ENCODE data around the gene SCUBE3.
A peak's percentile ranks its signal among the peaks of the same experiment; 100 is the strongest.

Gene SCUBE3

GRCh38 chr6:35236223-35236622, 22.5 kb downstream of the SCUBE3 start:
- H2BK5ac ChIP-seq (ENCODE audit: low read depth, low read length, poor library complexity): no peak overlapping the region
- no peak overlapping the region for H4K8ac ChIP-seq (ENCODE audit: low read depth, low read length)
- no peak for DNase-seq
- H3K4me1 ChIP-seq (ENCODE audit: control insufficient read depth in 1 of 2, insufficient read depth in 2 of 2, low read length in 2 of 2): peaks cover 13 to 26% of the 10 kb centered on the region in 2 experiments
- H4K12ac ChIP-seq (ENCODE audit: low read depth, low read length): no peak overlapping the region
- no peak overlapping the region for H3K9ac ChIP-seq (ENCODE audit: low read length)
- no peak overlapping the region for H2AK5ac ChIP-seq (ENCODE audit: low read length)
- no CpG with 5 or more reads among the region's 5 CpGs for WGBS (ENCODE audit: extremely low coverage, insufficient coverage, insufficient read length)
- H4K91ac ChIP-seq (ENCODE audit: low read depth, low read length): no peak overlapping the region
- no peak overlapping the region for H2BK120ac ChIP-seq (ENCODE audit: insufficient read depth, low read length, poor library complexity)
- H3K14ac ChIP-seq (ENCODE audit: low read length): no peak overlapping the region
- H3K9me3 ChIP-seq (ENCODE audit: insufficient read depth, low read depth, low read length): peaks cover 9% of the 10 kb centered on the region
- H3K27ac ChIP-seq (ENCODE audit: low read depth, low read length): no peak overlapping the region
- H3K4me2 ChIP-seq (ENCODE audit: low read length): no peak overlapping the region
- H3K4me3 ChIP-seq (ENCODE audit: low read depth, low read length): no peak overlapping the region
- no peak overlapping the region for H2BK12ac ChIP-seq (ENCODE audit: low read length)
- H3K79me1 ChIP-seq (ENCODE audit: low read length): no peaks in the 10 kb centered on the region
- no peak overlapping the region for H3K23ac ChIP-seq (ENCODE audit: low read length)
- no peak overlapping the region for H3K18ac ChIP-seq (ENCODE audit: low read length)
- peaks cover 9 to 11% of the 10 kb centered on the region in 2 experiments for H3K36me3 ChIP-seq (ENCODE audit: control insufficient read depth in 1 of 2, insufficient read depth in 2 of 2, low read length in 2 of 2)
- no peaks in the 10 kb centered on the region for H3K79me2 ChIP-seq (ENCODE audit: control insufficient read depth, insufficient read depth, low read length, poor library complexity)
- H3K4ac ChIP-seq (ENCODE audit: low read depth, low read length): no peak overlapping the region
- H2AFZ ChIP-seq (ENCODE audit: insufficient read depth, low read length, poor library complexity): no peak overlapping the region
- no peaks in the 10 kb centered on the region for H3K27me3 ChIP-seq (ENCODE audit: insufficient read depth, low read length)

GRCh38 chr6:35237476-35237875, 23.7 kb downstream of the SCUBE3 start:
- WGBS (ENCODE audit: extremely low coverage, insufficient coverage, insufficient read length): no CpG with 5 or more reads among the region's 3 CpGs

GRCh38 chr6:35238843-35239289, 25.1 kb downstream of the SCUBE3 start:
- peaks cover 3% of the 10 kb centered on the region for H3K79me1 ChIP-seq (ENCODE audit: low read length)
- no peak overlapping the region for H3K23ac ChIP-seq (ENCODE audit: low read length)
- H2BK12ac ChIP-seq (ENCODE audit: low read length): peak overlapping the region; percentile 50
- H3K27ac ChIP-seq (ENCODE audit: low read depth, low read length): no peak overlapping the region
- H2AK5ac ChIP-seq (ENCODE audit: low read length): no peak overlapping the region
- no peak overlapping the region for H2BK5ac ChIP-seq (ENCODE audit: low read depth, low read length, poor library complexity)
- H3K4me3 ChIP-seq (ENCODE audit: low read depth, low read length): no peak overlapping the region
- H4K12ac ChIP-seq (ENCODE audit: low read depth, low read length): no peak overlapping the region
- peaks cover 12% of the 10 kb centered on the region for H3K9me3 ChIP-seq (ENCODE audit: insufficient read depth, low read depth, low read length)
- no peak overlapping the region for H2AFZ ChIP-seq (ENCODE audit: insufficient read depth, low read length, poor library complexity)
- no peak overlapping the region for H4K8ac ChIP-seq (ENCODE audit: low read depth, low read length)
- H3K18ac ChIP-seq (ENCODE audit: low read length): no peak overlapping the region
- H3K4me2 ChIP-seq (ENCODE audit: low read length): peak overlapping the region; percentile 22
- H3K9ac ChIP-seq (ENCODE audit: low read length): no peak overlapping the region
- peaks cover 12 to 15% of the 10 kb centered on the region in 2 experiments for H3K36me3 ChIP-seq (ENCODE audit: control insufficient read depth in 1 of 2, insufficient read depth in 2 of 2, low read length in 2 of 2)
- no peak overlapping the region for H3K4ac ChIP-seq (ENCODE audit: low read depth, low read length)
- no CpG with 5 or more reads among the region's 3 CpGs for WGBS (ENCODE audit: extremely low coverage, insufficient coverage, insufficient read length)
- DNase-seq: no peak
- H3K14ac ChIP-seq (ENCODE audit: low read length): no peak overlapping the region
- H3K27me3 ChIP-seq (ENCODE audit: insufficient read depth, low read length): no peaks in the 10 kb centered on the region
- H3K79me2 ChIP-seq (ENCODE audit: control insufficient read depth, insufficient read depth, low read length, poor library complexity): no peaks in the 10 kb centered on the region
- peaks cover 24 to 39% of the 10 kb centered on the region in 2 experiments for H3K4me1 ChIP-seq (ENCODE audit: control insufficient read depth in 1 of 2, insufficient read depth in 2 of 2, low read length in 2 of 2)
- no peak overlapping the region for H4K91ac ChIP-seq (ENCODE audit: low read depth, low read length)
- H2BK120ac ChIP-seq (ENCODE audit: insufficient read depth, low read length, poor library complexity): no peak overlapping the region

More at GRCh38 chr6:35237476-35237875, 23.7 kb downstream of the SCUBE3 start:
- Histone ChIP-seq H3K4ac (ENCODE audit: low read depth, low read length) (no peak overlapping the region), H3K36me3 (ENCODE audit: control insufficient read depth in 1 of 2, insufficient read depth in 2 of 2, low read length in 2 of 2) (peaks cover 9 to 11% of the 10 kb centered on the region in 2 experiments), H3K23ac (ENCODE audit: low read length) (no peak overlapping the region), H4K91ac (ENCODE audit: low read depth, low read length) (peak overlapping the region; percentile 20), H2BK120ac (ENCODE audit: insufficient read depth, low read length, poor library complexity) (no peak overlapping the region), H3K18ac (ENCODE audit: low read length) (no peak overlapping the region), H3K14ac (ENCODE audit: low read length) (no peak overlapping the region), H4K8ac (ENCODE audit: low read depth, low read length) (no peak overlapping the region), H2AFZ (ENCODE audit: insufficient read depth, low read length, poor library complexity) (no peak overlapping the region), H3K27ac (ENCODE audit: low read depth, low read length) (peak overlapping the region; percentile 0), H2BK12ac (ENCODE audit: low read length) (no peak overlapping the region), H3K79me1 (ENCODE audit: low read length) (peaks cover 3% of the 10 kb centered on the region), H2BK5ac (ENCODE audit: low read depth, low read length, poor library complexity) (no peak overlapping the region), H2AK5ac (ENCODE audit: low read length) (no peak overlapping the region), H3K4me3 (ENCODE audit: low read depth, low read length) (no peak overlapping the region), H3K9me3 (ENCODE audit: insufficient read depth, low read depth, low read length) (peaks cover 9% of the 10 kb centered on the region), H3K4me1 (ENCODE audit: control insufficient read depth in 1 of 2, insufficient read depth in 2 of 2, low read length in 2 of 2) (peaks cover 24 to 35% of the 10 kb centered on the region in 2 experiments), H3K27me3 (ENCODE audit: insufficient read depth, low read length) (no peaks in the 10 kb centered on the region), H3K9ac (ENCODE audit: low read length) (no peak overlapping the region), H4K12ac (ENCODE audit: low read depth, low read length) (no peak overlapping the region), H3K79me2 (ENCODE audit: control insufficient read depth, insufficient read depth, low read length, poor library complexity) (no peaks in the 10 kb centered on the region), H3K4me2 (ENCODE audit: low read length) (peak overlapping the region; percentile 50)
- DNase-seq: no peak

- H3K4me3 ChIP-seq (ENCODE audit: low read depth, low read length): no peak overlapping the region
- peaks cover 16 to 20% of the 10 kb centered on the region in 2 experiments for H3K36me3 ChIP-seq (ENCODE audit: control insufficient read depth in 1 of 2, insufficient read depth in 2 of 2, low read length in 2 of 2)
- H3K18ac ChIP-seq (ENCODE audit: low read length): no peak overlapping the region
- H2AK5ac ChIP-seq (ENCODE audit: low read length): no peak overlapping the region
- H2BK12ac ChIP-seq (ENCODE audit: low read length): no peak overlapping the region
- H4K8ac ChIP-seq (ENCODE audit: low read depth, low read length): no peak overlapping the region
- no peak overlapping the region for H3K14ac ChIP-seq (ENCODE audit: low read length)
- no peak overlapping the region for H3K23ac ChIP-seq (ENCODE audit: low read length)
- no peak overlapping the region for H3K4me2 ChIP-seq (ENCODE audit: low read length)
- no peak overlapping the region for H3K27ac ChIP-seq (ENCODE audit: low read depth, low read length)
- no peak overlapping the region for H2AFZ ChIP-seq (ENCODE audit: insufficient read depth, low read length, poor library complexity)
- no CpG with 5 or more reads among the region's 4 CpGs for WGBS (ENCODE audit: extremely low coverage, insufficient coverage, insufficient read length)
- no peaks in the 10 kb centered on the region for H3K79me2 ChIP-seq (ENCODE audit: control insufficient read depth, insufficient read depth, low read length, poor library complexity)
- H3K9me3 ChIP-seq (ENCODE audit: insufficient read depth, low read depth, low read length): peaks cover 14% of the 10 kb centered on the region
- H2BK120ac ChIP-seq (ENCODE audit: insufficient read depth, low read length, poor library complexity): no peak overlapping the region
- H3K4me1 ChIP-seq (ENCODE audit: control insufficient read depth in 1 of 2, insufficient read depth in 2 of 2, low read length in 2 of 2): peaks cover 24 to 39% of the 10 kb centered on the region in 2 experiments
- no peaks in the 10 kb centered on the region for H3K27me3 ChIP-seq (ENCODE audit: insufficient read depth, low read length)
- H2BK5ac ChIP-seq (ENCODE audit: low read depth, low read length, poor library complexity): no peak overlapping the region
- H3K9ac ChIP-seq (ENCODE audit: low read length): no peak overlapping the region
- no peak for DNase-seq
- no peak overlapping the region for H3K4ac ChIP-seq (ENCODE audit: low read depth, low read length)
- no peak overlapping the region for H4K12ac ChIP-seq (ENCODE audit: low read depth, low read length)
- H4K91ac ChIP-seq (ENCODE audit: low read depth, low read length): no peak overlapping the region
- H3K79me1 ChIP-seq (ENCODE audit: low read length): peaks cover 3% of the 10 kb centered on the region
Measured at GRCh38 chr6:35239581-35239980, 25.8 kb downstream of the SCUBE3 start.

Data from trophoblast cell (in vitro differentiated cells and primary cell).